ENCODE data around the gene SP9.
A peak's percentile ranks its signal among the peaks of the same experiment; 100 is the strongest.

Gene SP9

DNA sequence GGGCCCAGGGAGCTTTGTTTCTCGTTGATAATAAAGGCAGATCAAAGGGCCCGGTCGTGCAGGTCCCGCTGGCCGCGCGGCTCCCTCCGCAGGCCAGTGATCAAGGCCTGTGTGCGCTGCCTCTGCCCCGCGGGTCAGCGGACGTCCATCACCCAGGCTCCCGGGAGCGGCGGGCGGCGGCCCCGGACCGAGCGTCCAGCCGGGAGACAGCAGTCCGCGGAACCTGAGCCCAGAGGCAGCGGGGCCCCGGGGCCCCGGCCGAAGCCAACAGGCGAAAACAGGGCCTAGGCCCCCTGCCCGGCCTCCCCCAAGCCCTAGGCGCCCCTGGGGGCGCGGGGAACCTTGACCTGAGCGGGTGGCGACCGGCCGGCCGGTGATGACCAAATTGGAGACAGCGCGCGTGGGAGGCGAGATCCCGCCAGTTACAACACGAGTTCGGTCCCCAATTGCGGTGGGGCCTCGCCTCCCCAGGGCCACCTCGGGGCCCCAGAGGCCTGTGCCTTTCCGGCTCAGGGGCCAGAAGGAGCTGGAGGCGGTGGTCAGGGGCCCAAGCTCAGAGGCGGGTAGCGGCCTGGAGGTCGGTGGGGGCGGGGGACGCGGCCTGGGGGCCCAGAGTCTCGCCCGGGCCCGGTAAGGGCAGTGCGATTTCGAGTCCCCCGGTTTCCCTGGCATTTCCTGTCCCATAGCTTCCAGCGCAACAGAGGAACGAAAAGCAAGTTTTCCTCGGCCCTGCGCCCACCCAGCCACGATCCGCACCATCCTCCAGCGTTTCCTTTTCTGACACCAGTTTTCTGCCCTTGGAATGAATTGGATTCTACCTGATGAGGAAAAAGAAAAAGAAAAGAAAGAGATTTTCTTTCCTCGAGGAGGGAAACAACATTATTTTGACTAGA is 5.9 kb downstream of the SP9 start:
- Histone ChIP-seq H3K4me3 (ENCODE audit: low read length in 2 of 2) (peak overlapping the region in 1 of 2 donors; percentile 61), H3K14ac (ENCODE audit: low read length) (no peak overlapping the region), H2BK15ac (ENCODE audit: low read length) (peak overlapping the region; percentile 75), H3K4ac (ENCODE audit: low read length) (no peak overlapping the region), H3K18ac (ENCODE audit: low read length) (peak overlapping the region; percentile 80), H4K8ac (ENCODE audit: low read depth, low read length) (no peak overlapping the region), H2AFZ (ENCODE audit: low read length) (peak overlapping the region; percentile 90), H3K27me3 (ENCODE audit: control insufficient read depth in 3 of 3, insufficient read depth in 3 of 3, low read depth in 1 of 3, low read length in 3 of 3) (peaks cover 35 to 81% (median 54%) of the 10 kb centered on the region in 3 experiments), H3K36me3 (replicated peaks in 1 of 2; ENCODE audit: control insufficient read depth in 2 of 2, insufficient read depth in 2 of 2, low read length in 2 of 2) (peaks cover 0 to 12% of the 10 kb centered on the region in 2 donors), H3K4me1 (ENCODE audit: control insufficient read depth in 2 of 2, insufficient read depth in 1 of 2, low read depth in 1 of 2, low read length in 2 of 2) (peaks cover 13 to 27% of the 10 kb centered on the region in 2 donors), H3K27ac (replicated peaks; ENCODE audit: low read length) (no peak overlapping the region), H3K23ac (ENCODE audit: low read depth, low read length, poor library complexity) (peak overlapping the region; percentile 43), H3K9me3 (replicated peaks in 1 of 2; ENCODE audit: control insufficient read depth in 2 of 2, insufficient read depth in 1 of 2, low read depth in 1 of 2, low read length in 2 of 2) (no peaks in the 10 kb centered on the region), H2BK12ac (ENCODE audit: low read length) (peak overlapping the region; percentile 73), H2BK5ac (ENCODE audit: low read length) (no peak overlapping the region), H4K91ac (ENCODE audit: low read depth, low read length, poor library complexity) (no peak overlapping the region), H2AK5ac (ENCODE audit: low read depth, low read length) (peak overlapping the region; percentile 75), H2BK120ac (ENCODE audit: low read depth, low read length) (no peak overlapping the region), H3K79me1 (ENCODE audit: low read depth, low read length) (no peaks in the 10 kb centered on the region), H3K9ac (ENCODE audit: low read depth, low read length, poor library complexity) (peak overlapping the region; percentile 60), H3K4me2 (ENCODE audit: insufficient read depth, low read length, poor library complexity, severe bottlenecking) (peak overlapping the region; percentile 89)
- peak; percentile 58 for DNase-seq (ENCODE audit: low spot score)
- WGBS, 2 donors (ENCODE audit: extremely low coverage in 2 of 2, insufficient read length in 2 of 2, insufficient replicate concordance in 1 of 2) = no CpG with 5 or more reads among the region's 70 CpGs

DNA sequence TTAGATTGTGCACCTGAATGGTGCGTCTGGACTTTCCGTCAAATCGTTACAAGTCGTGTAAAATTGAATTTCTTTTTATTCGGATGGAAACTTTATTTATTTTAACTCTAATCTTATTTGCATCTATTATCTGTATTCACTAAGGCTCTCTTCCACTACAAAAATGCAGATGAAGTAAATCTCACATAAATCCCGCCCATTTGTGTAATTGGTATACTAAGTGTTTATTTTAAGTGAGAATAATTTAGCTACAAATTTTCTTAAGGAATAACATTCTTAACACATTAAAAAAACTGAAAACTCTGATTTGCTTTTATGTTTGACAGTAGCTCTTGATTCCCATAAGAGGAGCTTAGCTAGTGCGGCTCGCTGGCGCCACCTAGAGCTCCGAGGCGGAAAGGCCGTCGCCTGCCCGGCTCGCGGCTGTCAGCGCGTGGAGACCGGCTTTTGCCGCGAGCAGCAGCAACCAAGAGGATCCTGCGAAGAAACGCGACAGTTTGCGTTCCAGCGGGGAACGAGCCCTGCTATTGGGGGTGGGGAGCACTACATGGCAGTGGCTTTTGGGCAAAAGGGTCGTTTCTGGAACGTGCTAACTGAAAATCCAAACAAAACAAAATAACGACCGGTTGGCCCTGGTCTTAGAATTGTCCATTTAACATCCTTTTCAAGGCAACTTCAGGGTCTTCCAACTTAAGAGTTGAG is 6.7 kb downstream of the SP9 start:
- Histone ChIP-seq H3K9me3 (replicated peaks in 1 of 2; ENCODE audit: control insufficient read depth in 2 of 2, insufficient read depth in 1 of 2, low read depth in 1 of 2, low read length in 2 of 2) (no peaks in the 10 kb centered on the region), H3K9ac (ENCODE audit: low read depth, low read length, poor library complexity) (no peak overlapping the region), H3K23ac (ENCODE audit: low read depth, low read length, poor library complexity) (no peak overlapping the region), H3K27ac (replicated peaks; ENCODE audit: low read length) (no peak overlapping the region), H3K4ac (ENCODE audit: low read length) (no peak overlapping the region), H3K36me3 (replicated peaks in 1 of 2; ENCODE audit: control insufficient read depth in 2 of 2, insufficient read depth in 2 of 2, low read length in 2 of 2) (peaks cover 0 to 12% of the 10 kb centered on the region in 2 donors), H3K4me3 (ENCODE audit: low read length in 2 of 2) (peak overlapping the region in 1 of 2 donors; percentile 61), H2BK12ac (ENCODE audit: low read length) (no peak overlapping the region), H4K91ac (ENCODE audit: low read depth, low read length, poor library complexity) (no peak overlapping the region), H3K27me3 (ENCODE audit: control insufficient read depth in 3 of 3, insufficient read depth in 3 of 3, low read depth in 1 of 3, low read length in 3 of 3) (peaks cover 28 to 73% (median 52%) of the 10 kb centered on the region in 3 experiments), H3K4me2 (ENCODE audit: insufficient read depth, low read length, poor library complexity, severe bottlenecking) (peak overlapping the region; percentile 81), H2AK5ac (ENCODE audit: low read depth, low read length) (peak overlapping the region; percentile 18), H3K79me1 (ENCODE audit: low read depth, low read length) (no peaks in the 10 kb centered on the region), H2BK15ac (ENCODE audit: low read length) (no peak overlapping the region), H4K8ac (ENCODE audit: low read depth, low read length) (no peak overlapping the region), H3K18ac (ENCODE audit: low read length) (peak overlapping the region; percentile 82), H2BK120ac (ENCODE audit: low read depth, low read length) (no peak overlapping the region), H3K4me1 (ENCODE audit: control insufficient read depth in 2 of 2, insufficient read depth in 1 of 2, low read depth in 1 of 2, low read length in 2 of 2) (peaks cover 10 to 25% of the 10 kb centered on the region in 2 donors), H3K14ac (ENCODE audit: low read length) (no peak overlapping the region), H2BK5ac (ENCODE audit: low read length) (no peak overlapping the region), H2AFZ (ENCODE audit: low read length) (peak overlapping the region; percentile 90)
- WGBS, 2 donors (ENCODE audit: extremely low coverage in 2 of 2, insufficient read length in 2 of 2, insufficient replicate concordance in 1 of 2) = no CpG with 5 or more reads among the region's 31 CpGs
- DNase-seq (ENCODE audit: low spot score) = peak; percentile 85

DNA sequence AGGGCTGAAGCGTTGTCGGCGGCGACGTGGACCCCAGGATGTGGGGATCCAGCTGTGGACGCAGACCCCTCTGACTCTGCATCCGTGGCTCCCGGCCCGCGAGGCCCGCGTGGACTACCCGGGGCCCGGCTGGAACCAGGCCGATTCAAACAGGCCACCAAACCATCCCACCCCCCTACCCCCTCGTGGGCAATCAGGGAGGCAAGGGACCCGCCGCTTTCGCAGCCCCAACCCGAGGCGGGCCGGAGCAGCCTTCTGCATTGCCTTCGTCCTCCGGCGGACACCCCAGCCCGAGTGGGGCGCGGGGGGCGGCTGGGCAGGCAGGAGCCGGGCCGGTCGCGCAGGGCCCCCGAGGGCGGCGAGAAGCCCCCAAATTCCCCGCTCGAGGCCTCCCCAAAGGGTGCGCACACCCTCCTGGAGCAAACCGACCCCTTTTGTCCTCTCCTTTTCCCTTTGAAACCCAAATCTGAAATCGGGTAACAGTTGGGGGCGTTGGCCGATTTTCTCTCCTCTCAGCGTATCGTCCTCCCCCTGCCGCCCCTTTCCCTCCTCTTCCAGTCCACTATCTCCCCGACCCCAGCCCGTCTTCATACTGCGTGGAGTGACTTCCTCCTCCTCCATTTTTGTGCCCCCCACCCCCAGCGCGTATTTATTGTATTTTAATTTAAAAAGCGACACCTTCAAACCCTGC is 7.4 kb downstream of the SP9 start:
- Histone ChIP-seq H4K8ac (ENCODE audit: low read depth, low read length) (no peak overlapping the region), H3K4me1 (ENCODE audit: control insufficient read depth in 2 of 2, insufficient read depth in 1 of 2, low read depth in 1 of 2, low read length in 2 of 2) (peaks cover 9 to 25% of the 10 kb centered on the region in 2 donors), H3K23ac (ENCODE audit: low read depth, low read length, poor library complexity) (peak overlapping the region; percentile 40), H3K9ac (ENCODE audit: low read depth, low read length, poor library complexity) (peak overlapping the region; percentile 61), H3K4me3 (ENCODE audit: low read length in 2 of 2) (peak overlapping the region; percentile 36 to 47), H3K9me3 (replicated peaks in 1 of 2; ENCODE audit: control insufficient read depth in 2 of 2, insufficient read depth in 1 of 2, low read depth in 1 of 2, low read length in 2 of 2) (no peaks in the 10 kb centered on the region), H2BK5ac (ENCODE audit: low read length) (no peak overlapping the region), H3K79me1 (ENCODE audit: low read depth, low read length) (no peaks in the 10 kb centered on the region), H2AK5ac (ENCODE audit: low read depth, low read length) (peak overlapping the region; percentile 18), H3K4me2 (ENCODE audit: insufficient read depth, low read length, poor library complexity, severe bottlenecking) (peak overlapping the region; percentile 81), H2BK120ac (ENCODE audit: low read depth, low read length) (no peak overlapping the region), H3K27me3 (ENCODE audit: control insufficient read depth in 3 of 3, insufficient read depth in 3 of 3, low read depth in 1 of 3, low read length in 3 of 3) (peaks cover 26 to 66% (median 50%) of the 10 kb centered on the region in 3 experiments), H3K4ac (ENCODE audit: low read length) (no peak overlapping the region), H4K91ac (ENCODE audit: low read depth, low read length, poor library complexity) (no peak overlapping the region), H3K36me3 (replicated peaks in 1 of 2; ENCODE audit: control insufficient read depth in 2 of 2, insufficient read depth in 2 of 2, low read length in 2 of 2) (peaks cover 0 to 16% of the 10 kb centered on the region in 2 donors), H2AFZ (ENCODE audit: low read length) (peak overlapping the region; percentile 88), H2BK12ac (ENCODE audit: low read length) (no peak overlapping the region), H3K18ac (ENCODE audit: low read length) (peak overlapping the region; percentile 82), H3K27ac (replicated peaks; ENCODE audit: low read length) (no peak overlapping the region), H2BK15ac (ENCODE audit: low read length) (no peak overlapping the region), H3K14ac (ENCODE audit: low read length) (no peak overlapping the region)
- peak; percentile 24 for DNase-seq (ENCODE audit: low spot score)
- WGBS, 2 donors (ENCODE audit: extremely low coverage in 2 of 2, insufficient read length in 2 of 2, insufficient replicate concordance in 1 of 2) = no CpG with 5 or more reads among the region's 52 CpGs
